Measurements from ENCODE around the gene ITGB7.

DNA sequence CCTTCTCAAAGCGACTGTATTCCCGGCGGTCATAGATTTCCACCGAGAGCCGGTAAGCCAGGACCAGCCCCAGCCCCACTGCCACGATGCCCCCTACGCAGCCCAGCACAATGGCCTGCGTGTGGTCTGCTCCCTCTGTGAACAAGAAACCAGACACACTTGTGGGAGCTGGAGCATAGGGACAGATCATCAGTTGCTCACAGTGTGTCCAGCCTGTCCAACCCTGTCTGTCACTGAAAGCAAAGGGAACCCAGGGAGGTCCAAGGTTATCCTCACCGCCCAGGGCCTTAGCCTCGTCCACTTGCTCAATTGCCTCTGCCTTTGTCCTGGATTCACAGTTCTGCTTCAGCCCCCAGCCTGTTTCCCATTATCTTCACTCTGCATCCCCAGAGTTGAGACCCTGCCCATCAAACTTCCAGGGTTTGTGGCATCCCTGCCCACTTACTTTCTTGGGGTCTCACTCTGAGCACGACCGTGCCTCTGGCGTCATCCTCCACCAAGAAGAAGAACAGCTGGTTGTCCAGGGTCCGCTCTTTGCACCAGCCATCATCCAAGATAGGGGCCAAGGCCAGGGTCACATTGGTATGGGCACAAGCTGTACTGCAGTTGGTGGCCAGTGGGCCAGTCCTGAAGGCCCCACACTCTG is 15.0 kb downstream of the ITGB7 start:
- TF ChIP-seq EGR1 (IDR thresholded peaks at IDR 0.05): no peak
- no peak for TF ChIP-seq EP300 (IDR thresholded peaks at IDR 0.05; ENCODE audit: borderline replicate concordance)
- TF ChIP-seq TEAD4 (IDR thresholded peaks at IDR 0.05): no peak
- TF ChIP-seq MAX (IDR thresholded peaks at IDR 0.05): no peak
- no peak for TF ChIP-seq TAF1 (IDR thresholded peaks at IDR 0.05; ENCODE audit: low read depth)
- no peak for TF ChIP-seq REST (IDR thresholded peaks at IDR 0.05; ENCODE audit: low read depth)
